RWPE1 (cell line): ENCODE results near the gene TSSK6.

Experiments used
- CTCF ChIA-PET: fragments of 350-600 bp; sonication (Branson Sonifier 250); formaldehyde crosslinking; extraction: SDS; loops from one replicate; lab custom pipeline; 2021; lab: Yijun Ruan, JAX
- POLR2A ChIA-PET: fragments of 400-600 bp; formaldehyde crosslinking; extraction: SDS; loops from one replicate; lab custom pipeline; 2020; ENCODE audit warnings: antibody characterized with exemption; ENCODE audit not compliant: low non-redundant PET; lab: Yijun Ruan, JAX
- DNase-seq: peaks from one replicate; pipeline ENCODE4 v3.0.0; 2012; ENCODE audit warnings: low spot score
- H3K27ac ChIP-seq: fragments of 450-650 bp; 2 replicates; pipeline ENCODE4 v1.5.1; 2017
- CTCF ChIP-seq: fragments of 450-650 bp; conservative IDR thresholded peaks from 2 replicates; pipeline ENCODE4 v1.5.1; 2017; ENCODE audit warnings: low read depth, mild to moderate bottlenecking

The TSSK6 gene

DNA sequence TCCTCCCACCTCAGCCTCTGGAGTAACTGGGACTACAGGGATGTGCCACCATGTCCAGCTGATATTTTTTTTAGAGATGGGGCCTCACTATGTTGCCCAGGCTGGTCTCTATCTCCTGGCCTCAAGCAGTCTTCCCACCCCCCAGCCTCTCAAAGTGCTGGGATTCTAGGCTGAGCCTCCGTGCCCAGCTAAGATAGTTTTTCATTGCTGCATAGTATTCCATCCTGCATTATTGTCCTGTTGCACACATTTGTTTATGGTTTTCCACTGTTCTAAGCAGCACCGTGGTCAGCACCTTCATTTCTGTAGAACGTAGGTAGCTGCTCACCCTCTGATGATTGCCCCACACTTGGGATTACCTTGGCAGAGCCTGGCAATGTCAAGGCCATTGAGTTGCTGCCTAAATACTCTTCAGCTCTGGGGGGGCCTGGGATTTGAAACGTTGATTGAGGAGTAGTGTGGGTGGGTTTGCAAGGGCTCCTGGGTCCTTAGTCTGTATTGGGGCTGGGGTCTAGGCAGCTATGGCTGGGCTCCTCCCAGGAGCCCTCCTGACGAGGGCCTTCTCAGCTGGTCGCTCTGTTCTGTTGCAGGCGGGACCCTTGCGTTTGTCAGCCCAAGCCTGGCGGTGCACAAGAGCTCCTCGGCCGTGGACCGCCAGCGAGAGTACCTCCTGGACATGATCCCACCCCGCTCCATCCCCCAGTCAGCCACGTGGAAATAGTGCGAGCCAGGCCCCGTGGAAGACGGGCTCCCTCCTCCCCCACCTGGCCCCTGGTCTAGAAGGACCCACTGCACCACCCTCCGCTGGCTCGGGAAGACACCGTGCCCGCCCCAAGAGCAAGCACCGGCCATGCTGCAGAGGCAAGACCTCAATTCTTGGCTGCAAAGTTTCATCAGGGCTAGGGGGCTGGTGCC, 10.3 kb downstream of the TSSK6 start:
- no peak for DNase-seq
- ChIA-PET POLR2A (no interaction called here), CTCF (interaction anchor here (0.6 to 1.1 kb wide), 4 partner anchors 9 to 123 kb away, joined by 3 to 6 read pairs (median 5); no protein-coding TSS in a partner anchor)
- H3K27ac ChIP-seq, result no peak overlapping the region
- TF ChIP-seq CTCF, result no peak

- peak overlapping the region; percentile 27 for H3K27ac ChIP-seq
- POLR2A ChIA-PET, result no interaction called here
- TF ChIP-seq CTCF, result no peak
- no peak for DNase-seq
- CTCF ChIA-PET, result interaction anchor here (0.6 kb wide), 2 partner anchors 12 to 141 kb away, joined by 3 to 4 read pairs; partner anchors contain the start of gene GMIP
Observed at GRCh38 chr19:19502808-19503602, 12.3 kb downstream of the TSSK6 start.

DNA sequence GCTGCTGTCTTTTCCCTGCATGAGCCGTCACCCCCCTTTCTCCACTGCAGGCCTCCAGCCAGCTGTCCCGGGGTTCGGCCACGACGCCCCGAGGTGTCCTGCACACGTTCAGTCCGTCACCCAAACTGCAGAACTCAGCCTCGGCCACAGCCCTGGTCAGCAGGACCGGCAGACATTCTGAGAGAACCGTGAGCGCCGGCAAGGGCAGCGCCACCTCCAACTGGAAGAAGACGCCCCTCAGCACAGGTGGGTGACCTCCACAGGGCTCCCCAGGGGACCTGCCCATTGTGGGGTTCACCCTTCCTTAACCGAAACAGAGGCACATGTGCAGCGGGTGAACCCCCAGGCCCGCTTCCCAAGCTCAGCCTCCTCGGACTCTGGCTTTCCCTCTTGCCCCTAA, 13.1 kb downstream of the TSSK6 start:
- no peak for DNase-seq
- no peak overlapping the region for H3K27ac ChIP-seq
- CTCF ChIA-PET, result no interaction called here
- no peak for TF ChIP-seq CTCF
- POLR2A ChIA-PET, result no interaction called here

GRCh38 chr19:19501798-19502197, 13.6 kb downstream of the TSSK6 start:
- POLR2A ChIA-PET, result no interaction called here
- no peak for TF ChIP-seq CTCF
- CTCF ChIA-PET, result no interaction called here
- no peak overlapping the region for H3K27ac ChIP-seq
- no peak for DNase-seq

GRCh38 chr19:19500975-19501644, 14.2 kb downstream of the TSSK6 start:
- ChIA-PET CTCF (no interaction called here), POLR2A (no interaction called here)
- no peak for DNase-seq
- 0 out of 2 replicates have a peak overlapping the region, but pooled peaks have one; percentile 4 for H3K27ac ChIP-seq
- TF ChIP-seq CTCF, result no peak
